ENCODE results near the gene ELOA. TPM values are rescaled to one million over a fixed set of nuclear protein-coding genes. Genes with fewer than 3 reads are reported as not detected.

ELOA gene, protein sequence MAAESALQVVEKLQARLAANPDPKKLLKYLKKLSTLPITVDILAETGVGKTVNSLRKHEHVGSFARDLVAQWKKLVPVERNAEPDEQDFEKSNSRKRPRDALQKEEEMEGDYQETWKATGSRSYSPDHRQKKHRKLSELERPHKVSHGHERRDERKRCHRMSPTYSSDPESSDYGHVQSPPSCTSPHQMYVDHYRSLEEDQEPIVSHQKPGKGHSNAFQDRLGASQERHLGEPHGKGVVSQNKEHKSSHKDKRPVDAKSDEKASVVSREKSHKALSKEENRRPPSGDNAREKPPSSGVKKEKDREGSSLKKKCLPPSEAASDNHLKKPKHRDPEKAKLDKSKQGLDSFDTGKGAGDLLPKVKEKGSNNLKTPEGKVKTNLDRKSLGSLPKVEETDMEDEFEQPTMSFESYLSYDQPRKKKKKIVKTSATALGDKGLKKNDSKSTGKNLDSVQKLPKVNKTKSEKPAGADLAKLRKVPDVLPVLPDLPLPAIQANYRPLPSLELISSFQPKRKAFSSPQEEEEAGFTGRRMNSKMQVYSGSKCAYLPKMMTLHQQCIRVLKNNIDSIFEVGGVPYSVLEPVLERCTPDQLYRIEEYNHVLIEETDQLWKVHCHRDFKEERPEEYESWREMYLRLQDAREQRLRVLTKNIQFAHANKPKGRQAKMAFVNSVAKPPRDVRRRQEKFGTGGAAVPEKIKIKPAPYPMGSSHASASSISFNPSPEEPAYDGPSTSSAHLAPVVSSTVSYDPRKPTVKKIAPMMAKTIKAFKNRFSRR
- 10 to 100 TPM; 21.8 to 22.6 TPM for total RNA-seq

GRCh38 chr1:23743287-23744152, at the start of gene ELOA:
Gene ELOA (plus strand): TSS chr1:23743471. CDS start chr1:23743504, 33 bp downstream.
- CTCF ChIA-PET: interaction anchor here (0.6 to 1.6 kb wide), 7 partner anchors 8 to 203 kb away, joined by 3 to 6 read pairs (median 4); no protein-coding TSS in a partner anchor
- H3K4me3 Mint-ChIP-seq: peak within 1 kb of the TSS; percentile 88

DNA sequence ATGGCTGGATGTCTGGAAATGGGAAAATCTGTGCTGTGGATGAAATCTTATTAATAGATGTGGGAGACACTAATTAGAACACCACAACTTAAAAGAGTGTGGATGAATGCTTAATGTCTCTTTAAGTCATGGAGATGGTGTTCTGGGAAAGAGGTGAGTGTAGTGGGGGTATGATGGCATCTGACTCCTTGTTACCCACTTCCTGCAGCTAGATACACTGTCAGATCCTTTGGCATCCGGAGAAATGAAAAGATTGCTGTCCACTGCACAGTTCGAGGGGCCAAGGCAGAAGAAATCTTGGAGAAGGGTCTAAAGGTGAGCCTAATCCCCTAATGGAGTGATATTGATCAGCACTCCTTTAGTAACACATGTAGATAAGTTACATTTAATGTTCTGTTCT, 49.7 kb upstream of the ELOA start:
- no peak for DNase-seq
- CTCF ChIA-PET: interaction anchor here (0.9 to 3.5 kb wide), 3 partner anchors 25 to 53 kb away, joined by 3 to 15 read pairs (median 5); partner anchors contain the start of gene ELOA
- peak overlapping the region; percentile 97 for H3K27ac Mint-ChIP-seq
- intact Hi-C loops (cut with micrococcal nuclease): no loop called here
- H3K36me3 Mint-ChIP-seq (ENCODE audit: low read depth): peaks cover 68% of the 10 kb centered on the region
- H3K4me3 Mint-ChIP-seq: peak overlapping the region; percentile 95
- H3K27me3 Mint-ChIP-seq (ENCODE audit: low read depth): no peaks in the 10 kb centered on the region
- H3K9me3 Mint-ChIP-seq: no peaks in the 10 kb centered on the region
- H3K4me1 Mint-ChIP-seq (ENCODE audit: low read depth): peaks cover 62% of the 10 kb centered on the region

More at GRCh38 chr1:23743287-23744152, at the start of gene ELOA:
- no peaks in the 10 kb centered on the region for H3K9me3 Mint-ChIP-seq
- intact Hi-C loops (cut with micrococcal nuclease): loop anchor here (1.0 to 10.0 kb wide), 5 partner anchors 23 to 379 kb away; partner anchors contain the start of genes E2F2, PITHD1, RPL11 and ZNF436
- H3K4me1 Mint-ChIP-seq (ENCODE audit: low read depth): peaks cover 43% of the 10 kb centered on the region
- no peaks in the 10 kb centered on the region for H3K27me3 Mint-ChIP-seq (ENCODE audit: low read depth)
- H3K36me3 Mint-ChIP-seq (ENCODE audit: low read depth): peaks cover 7% of the 10 kb centered on the region
- DNase-seq: peak; percentile 79
- H3K27ac Mint-ChIP-seq: peak within 1 kb of the TSS; percentile 85

DNA sequence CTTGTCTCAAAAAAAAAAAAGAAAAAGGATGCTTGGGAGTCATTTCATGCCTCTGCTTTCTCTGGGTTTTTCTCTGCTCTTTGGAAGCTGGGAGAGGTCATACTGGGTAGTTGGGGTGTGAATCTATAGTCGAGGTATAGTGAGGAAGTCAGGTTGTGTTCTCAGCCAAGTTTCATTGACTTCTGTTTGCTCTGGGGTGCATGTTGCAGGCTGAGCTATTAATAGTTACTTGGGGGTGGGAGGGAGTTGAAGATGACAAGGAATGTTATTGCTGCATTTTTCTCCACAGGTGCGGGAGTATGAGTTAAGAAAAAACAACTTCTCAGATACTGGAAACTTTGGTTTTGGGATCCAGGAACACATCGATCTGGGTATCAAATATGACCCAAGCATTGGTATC, 48.9 kb upstream of the ELOA start:
- no peak for DNase-seq
- intact Hi-C loops (cut with micrococcal nuclease): no loop called here
- CTCF ChIA-PET: interaction anchor here (0.7 to 1.0 kb wide), 2 partner anchors 24 to 267 kb away, joined by 3 read pairs; no protein-coding TSS in a partner anchor

GRCh38 chr1:23695667-23696066, 47.6 kb upstream of the ELOA start:
- H3K27me3 Mint-ChIP-seq (ENCODE audit: low read depth): no peaks in the 10 kb centered on the region
- DNase-seq: no peak
- H3K4me3 Mint-ChIP-seq: peak overlapping the region; percentile 23
- H3K9me3 Mint-ChIP-seq: no peaks in the 10 kb centered on the region
- intact Hi-C loops (cut with micrococcal nuclease): no loop called here
- peaks cover 82% of the 10 kb centered on the region for H3K36me3 Mint-ChIP-seq (ENCODE audit: low read depth)
- peaks cover 78% of the 10 kb centered on the region for H3K4me1 Mint-ChIP-seq (ENCODE audit: low read depth)
- peak overlapping the region; percentile 27 for H3K27ac Mint-ChIP-seq
- CTCF ChIA-PET: interaction anchor here (0.5 kb wide), 1 partner anchor 688 kb away, joined by 4 read pairs; no protein-coding TSS in a partner anchor

More for the DNA sequence above, 48.9 kb upstream of the ELOA start:
- Mint-ChIP-seq H3K27me3 (ENCODE audit: low read depth) (no peaks in the 10 kb centered on the region), H3K4me3 (peak overlapping the region; percentile 95), H3K27ac (peak overlapping the region; percentile 39), H3K4me1 (ENCODE audit: low read depth) (peaks cover 68% of the 10 kb centered on the region), H3K9me3 (no peaks in the 10 kb centered on the region), H3K36me3 (ENCODE audit: low read depth) (peaks cover 71% of the 10 kb centered on the region)

GRCh38 chr1:23696335-23696989, 46.8 kb upstream of the ELOA start:
- CTCF ChIA-PET: interaction anchor here (0.5 kb wide), 1 partner anchor 689 kb away, joined by 4 read pairs; no protein-coding TSS in a partner anchor
- Mint-ChIP-seq H3K4me3 (no peak overlapping the region), H3K36me3 (ENCODE audit: low read depth) (peaks cover 88% of the 10 kb centered on the region), H3K9me3 (no peaks in the 10 kb centered on the region), H3K27ac (no peak overlapping the region), H3K27me3 (ENCODE audit: low read depth) (no peaks in the 10 kb centered on the region), H3K4me1 (ENCODE audit: low read depth) (peaks cover 78% of the 10 kb centered on the region)
- no peak for DNase-seq
- intact Hi-C loops (cut with micrococcal nuclease): no loop called here

DNA sequence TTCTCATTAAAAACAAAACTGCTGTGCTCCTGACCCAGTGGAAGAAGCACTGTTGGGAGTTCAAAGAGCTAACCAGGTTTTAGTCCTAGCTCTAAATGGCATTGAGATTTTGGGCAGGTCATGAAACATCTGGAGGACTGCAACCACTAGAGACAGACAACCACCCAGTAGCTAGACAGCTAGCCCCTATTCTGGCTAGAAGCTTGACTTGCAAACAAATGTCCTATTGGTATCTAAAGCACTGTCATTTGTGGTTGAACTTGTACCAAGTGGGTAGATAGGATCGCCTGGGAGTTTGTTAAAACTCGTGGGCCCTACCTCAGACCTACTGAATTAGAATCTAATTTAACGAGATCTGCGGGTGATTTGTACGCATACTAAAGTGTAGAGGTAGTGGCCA, 44.8 kb upstream of the ELOA start:
- peaks cover 82% of the 10 kb centered on the region for H3K36me3 Mint-ChIP-seq (ENCODE audit: low read depth)
- no peak for DNase-seq
- intact Hi-C loops (cut with micrococcal nuclease): no loop called here
- no peak overlapping the region for H3K4me3 Mint-ChIP-seq
- H3K27ac Mint-ChIP-seq: peak overlapping the region; percentile 76
- CTCF ChIA-PET: interaction anchor here (0.9 to 1.1 kb wide), 2 partner anchors 54 to 73 kb away, joined by 3 to 6 read pairs; no protein-coding TSS in a partner anchor
- peaks cover 67% of the 10 kb centered on the region for H3K4me1 Mint-ChIP-seq (ENCODE audit: low read depth)
- H3K9me3 Mint-ChIP-seq: no peaks in the 10 kb centered on the region
- H3K27me3 Mint-ChIP-seq (ENCODE audit: low read depth): no peaks in the 10 kb centered on the region

DNA sequence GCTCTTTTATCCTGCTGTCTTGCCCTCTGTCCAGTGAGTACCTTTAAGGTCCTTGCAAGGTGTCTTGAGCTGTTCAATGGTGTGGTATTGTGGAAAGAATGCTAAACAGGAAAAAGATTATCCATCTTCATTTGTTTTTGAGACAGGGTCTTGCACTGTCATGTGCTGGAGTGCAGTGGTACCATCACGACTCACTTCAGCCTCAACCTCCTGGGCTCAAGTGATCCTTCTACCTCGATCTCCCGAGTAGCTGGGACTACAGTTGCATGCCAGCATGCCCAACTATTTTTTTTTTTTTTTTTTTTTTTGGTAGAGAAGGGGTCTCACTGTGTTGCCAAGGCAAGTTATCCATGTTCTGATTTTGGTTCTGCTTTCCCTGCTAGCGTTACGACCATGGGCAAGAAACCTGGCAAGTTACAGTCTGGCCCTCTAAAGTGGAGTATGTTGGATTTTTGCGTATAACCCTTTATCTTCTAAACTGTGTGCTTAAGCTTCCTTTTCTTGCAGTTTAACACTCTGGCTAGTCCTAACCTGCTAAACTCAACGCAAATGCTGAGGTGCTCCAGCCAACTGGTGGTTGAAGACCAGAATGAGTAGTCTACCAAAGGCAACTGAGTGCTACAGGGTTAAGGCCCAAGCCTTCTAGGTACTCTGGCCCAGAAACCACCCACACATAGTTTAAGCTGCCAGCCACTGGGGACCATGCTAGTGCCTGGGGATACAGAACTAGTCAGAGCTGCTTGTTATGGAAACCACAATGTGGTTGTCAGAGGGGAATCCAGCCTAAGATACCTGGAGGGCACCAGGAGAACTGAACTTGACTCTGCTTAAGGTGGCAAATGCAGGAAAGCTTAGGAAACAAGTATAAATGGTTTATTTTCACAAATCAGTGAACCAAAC, 43.7 kb upstream of the ELOA start:
- Mint-ChIP-seq H3K9me3 (no peaks in the 10 kb centered on the region), H3K27me3 (ENCODE audit: low read depth) (no peaks in the 10 kb centered on the region), H3K36me3 (ENCODE audit: low read depth) (peaks cover 73% of the 10 kb centered on the region), H3K4me3 (no peak overlapping the region), H3K27ac (no peak overlapping the region), H3K4me1 (ENCODE audit: low read depth) (peaks cover 56% of the 10 kb centered on the region)
- no peak for DNase-seq
- intact Hi-C loops (cut with micrococcal nuclease): no loop called here
- CTCF ChIA-PET: interaction anchor here (0.9 kb wide), 2 partner anchors 35 to 72 kb away, joined by 5 to 6 read pairs; no protein-coding TSS in a partner anchor

- no peak overlapping the region for H3K4me3 Mint-ChIP-seq
- H3K27ac Mint-ChIP-seq: no peak overlapping the region
- peaks cover 60% of the 10 kb centered on the region for H3K36me3 Mint-ChIP-seq (ENCODE audit: low read depth)
- H3K9me3 Mint-ChIP-seq: no peaks in the 10 kb centered on the region
- DNase-seq: no peak
- H3K4me1 Mint-ChIP-seq (ENCODE audit: low read depth): peaks cover 38% of the 10 kb centered on the region
- H3K27me3 Mint-ChIP-seq (ENCODE audit: low read depth): no peaks in the 10 kb centered on the region
- CTCF ChIA-PET: no interaction called here
- intact Hi-C loops (cut with micrococcal nuclease): no loop called here
These were observed 42.0 kb upstream of the ELOA start for GRCh38 chr1:23701310-23701709.

- DNase-seq: no peak
- peaks cover 55% of the 10 kb centered on the region for H3K36me3 Mint-ChIP-seq (ENCODE audit: low read depth)
- CTCF ChIA-PET: no interaction called here
- intact Hi-C loops (cut with micrococcal nuclease): no loop called here
- peaks cover 32% of the 10 kb centered on the region for H3K4me1 Mint-ChIP-seq (ENCODE audit: low read depth)
- no peaks in the 10 kb centered on the region for H3K27me3 Mint-ChIP-seq (ENCODE audit: low read depth)
- no peaks in the 10 kb centered on the region for H3K9me3 Mint-ChIP-seq
- H3K27ac Mint-ChIP-seq: no peak overlapping the region
- no peak overlapping the region for H3K4me3 Mint-ChIP-seq
These were observed 41.3 kb upstream of the ELOA start for GRCh38 chr1:23701996-23702395.

GRCh38 chr1:23704834-23705495, 38.3 kb upstream of the ELOA start:
- Mint-ChIP-seq H3K9me3 (no peaks in the 10 kb centered on the region), H3K27ac (no peak overlapping the region), H3K36me3 (ENCODE audit: low read depth) (peaks cover 44% of the 10 kb centered on the region), H3K27me3 (ENCODE audit: low read depth) (no peaks in the 10 kb centered on the region), H3K4me1 (ENCODE audit: low read depth) (peaks cover 22% of the 10 kb centered on the region), H3K4me3 (no peak overlapping the region)
- DNase-seq: no peak
- intact Hi-C loops (cut with micrococcal nuclease): no loop called here
- CTCF ChIA-PET: no interaction called here
